Mucosa of descending colon (tissue), 3 donors: ENCODE data around the gene TSPAN4. TPM values are rescaled to one million over a fixed set of nuclear protein-coding genes. Genes with fewer than 3 reads are reported as not detected.
A peak's percentile ranks its signal among the peaks of the same experiment; 100 is the strongest.

ENCODE experiments used
- ATAC-seq: fragments of 200-7000 bp; cut with Tn5 transposase; one replicate; pipeline ENCODE4 v1.9.1; 2020; ENCODE audit warnings: mild to moderate bottlenecking, moderate library complexity
- DNase-seq, 3 donors: peaks; one replicate each; pipeline ENCODE4 v3.0.0-alpha.2; 2020
- H3K36me3 ChIP-seq: fragments of 200-600 bp; one replicate; pipeline ENCODE4 v1.8.0; 2021; ENCODE audit warnings: low read depth, mild to moderate bottlenecking
- H3K4me1 ChIP-seq: fragments of 200-600 bp; one replicate; pipeline ENCODE4 v1.8.0; 2021; ENCODE audit warnings: low read depth, mild to moderate bottlenecking
- H3K4me3 ChIP-seq: fragments of 200-600 bp; one replicate; pipeline ENCODE4 v1.8.0; 2021; ENCODE audit warnings: mild to moderate bottlenecking
- H3K9me3 ChIP-seq: fragments of 200-600 bp; one replicate; pipeline ENCODE4 v1.8.0; 2021; ENCODE audit warnings: mild to moderate bottlenecking
- CTCF ChIP-seq: fragments of 200-600 bp; IDR thresholded peaks from one replicate; pipeline ENCODE4 v1.8.0; 2022; ENCODE audit warnings: antibody characterized with exemption, mild to moderate bottlenecking
- intact Hi-C, 2 donors: fragments of 100-400 bp; cut with DNase I in 1 of 2; cut with micrococcal nuclease in 1 of 2; formaldehyde crosslinking; loops; one replicate each; pipeline versions ENCODE4 v1.11.0 to v1.11.1; 2022; cut with DNase I, micrococcal nuclease
- total RNA-seq, 3 donors: library from RNA; stranded (reverse); fragmentation: NEBNext Ultra II Directional in 2 of 3; extraction: Animal tissue kit (Norgen Biotek cat#: 25700) in 2 of 3; gene quantifications; one replicate each; pipeline versions ENCODE4 v1.2.1 to v1.2.4, GENCODE V29; 2021 to 2023
- donor health status: DM: no; HTN: no; CAD: no; lungs with moderate emphysema.
- donor health status: DM: no; HTN: no; CAD: no.
- donor health status: DM: no; HTN: yes; CAD: no.

Gene TSPAN4
- total RNA-seq, 3 donors from 2014 or later = 9.2 to 42.4 (median 24.7) TPM

- intact Hi-C loops = no loop called here
- Histone ChIP-seq H3K4me3 (no peak overlapping the region), H3K9me3 (no peaks in the 10 kb centered on the region), H3K4me1 (peaks cover 65% of the 10 kb centered on the region), H3K36me3 (no peaks in the 10 kb centered on the region)
- DNase-seq (peak; percentile 79 to 91 (median 83)), ATAC-seq (no peak)
- no peak for TF ChIP-seq CTCF
Measured at GRCh38 chr11:830295-831117, 12.1 kb upstream of the TSPAN4 start.

DNA sequence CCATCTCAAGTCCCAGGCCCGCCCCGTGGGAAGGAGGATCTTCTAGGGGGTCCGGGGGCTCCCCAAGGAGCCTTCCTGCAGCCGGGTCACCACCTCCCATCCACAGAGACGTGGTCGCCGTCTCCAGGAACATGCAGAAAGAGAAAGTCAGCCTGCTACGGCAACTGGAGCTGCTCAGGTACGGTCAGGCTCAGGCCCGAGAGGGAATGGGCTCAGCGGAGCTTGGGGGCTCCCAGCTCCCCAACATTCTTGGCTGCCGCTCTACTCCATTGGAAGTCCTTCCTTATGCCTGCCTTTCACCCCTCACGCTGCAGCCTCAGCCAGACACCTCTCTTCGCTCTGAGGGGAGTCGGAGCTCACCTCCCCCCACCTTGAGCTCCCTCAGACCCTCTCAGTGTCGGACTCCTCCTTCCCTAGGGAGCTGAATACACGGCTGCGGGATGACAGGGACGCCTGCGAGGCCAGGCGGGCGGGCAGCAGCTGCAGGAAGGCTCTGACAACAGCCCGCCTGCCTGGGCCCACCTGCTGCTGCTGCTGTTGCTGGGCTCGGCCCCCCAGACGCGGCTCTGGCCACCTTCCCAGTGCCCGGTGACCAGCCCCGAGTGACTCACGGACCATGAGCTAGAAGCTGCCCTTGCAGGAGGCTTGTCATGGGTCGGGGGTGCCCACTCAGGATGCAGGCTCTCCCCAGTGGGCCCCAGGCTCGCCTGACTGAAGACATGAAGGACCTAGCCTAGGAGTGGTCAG is 11.4 kb upstream of the TSPAN4 start:
- DNase-seq (peak in 2 of 3 donors; percentile 50 to 63), ATAC-seq (no peak)
- TF ChIP-seq CTCF = no peak
- Histone ChIP-seq H3K4me3 (no peak overlapping the region), H3K36me3 (no peaks in the 10 kb centered on the region), H3K4me1 (peaks cover 58% of the 10 kb centered on the region), H3K9me3 (no peaks in the 10 kb centered on the region)
- intact Hi-C loops = no loop called here

GRCh38 chr11:831961-832528 is 10.6 kb upstream of the TSPAN4 start:
- intact Hi-C loops = no loop called here
- ATAC-seq (no peak), DNase-seq (peak in 1 of 3 donors; percentile 66)
- Histone ChIP-seq H3K9me3 (no peaks in the 10 kb centered on the region), H3K36me3 (no peaks in the 10 kb centered on the region), H3K4me1 (peaks cover 52% of the 10 kb centered on the region), H3K4me3 (no peak overlapping the region)
- TF ChIP-seq CTCF = no peak

DNA sequence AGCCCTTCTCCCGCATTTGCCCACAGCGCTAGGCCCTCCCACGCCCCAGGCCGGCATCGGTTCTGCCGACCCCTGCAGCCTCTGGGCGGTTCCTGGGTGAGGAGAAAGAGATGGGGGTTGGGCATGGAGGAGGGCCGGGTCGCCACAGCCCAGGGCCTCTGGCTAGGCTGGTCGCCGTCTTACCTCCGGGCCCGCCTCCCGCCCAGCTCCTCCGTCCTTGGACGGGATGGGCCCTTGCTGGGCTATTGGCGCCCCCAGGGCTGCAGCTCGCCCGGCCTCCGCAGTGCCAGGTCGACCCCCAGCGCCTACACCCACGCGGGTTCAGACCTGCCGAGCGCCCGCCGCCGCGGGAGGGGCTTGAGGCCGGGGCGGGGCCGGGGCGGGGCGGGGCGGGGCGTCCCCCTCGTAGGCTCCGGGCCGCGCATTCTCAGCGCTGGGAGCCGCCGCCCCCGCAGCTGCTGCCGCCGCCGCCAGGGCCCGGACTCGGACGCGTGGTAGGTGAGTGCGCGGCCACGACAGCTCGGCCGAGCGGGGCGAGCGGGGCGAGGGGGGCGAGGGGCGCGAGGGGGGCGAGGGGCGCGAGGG is 10.0 kb upstream of the TSPAN4 start, which contains the start of gene CD151:
Gene CD151 (plus strand): TSS at position 424 of the 585 bp plus-strand sequence. CDS start 3,118 bp downstream, outside the sequence.
- intact Hi-C loops = no loop called here
- Histone ChIP-seq H3K4me3 (peak within 1 kb of the TSS; percentile 46), H3K4me1 (peaks cover 54% of the 10 kb centered on the region), H3K9me3 (no peaks in the 10 kb centered on the region), H3K36me3 (no peaks in the 10 kb centered on the region)
- ATAC-seq (peak; percentile 58), DNase-seq (peak; percentile 70 to 80 (median 78))
- no peak for TF ChIP-seq CTCF

- peak overlapping the region; percentile 46 for H3K4me3 ChIP-seq
- H3K9me3 ChIP-seq = no peaks in the 10 kb centered on the region
- peaks cover 55% of the 10 kb centered on the region for H3K4me1 ChIP-seq
- ATAC-seq = peak; percentile 59
- TF ChIP-seq CTCF = no peak
- intact Hi-C loops = no loop called here
- peak; percentile 73 to 83 (median 81) for DNase-seq
- no peaks in the 10 kb centered on the region for H3K36me3 ChIP-seq
Measured at GRCh38 chr11:833114-833791, 9.4 kb upstream of the TSPAN4 start.
